GM21576 (cell line): ENCODE results near the gene FEM1C.

Experiments used
- ATAC-seq: cut with Tn5 transposase; IDR thresholded peaks from one replicate; pipeline ENCODE4 v1.9.1; 2021; ENCODE audit warnings: mild to moderate bottlenecking, moderate library complexity; ENCODE audit not compliant: unreplicated experiment

FEM1C gene

DNA sequence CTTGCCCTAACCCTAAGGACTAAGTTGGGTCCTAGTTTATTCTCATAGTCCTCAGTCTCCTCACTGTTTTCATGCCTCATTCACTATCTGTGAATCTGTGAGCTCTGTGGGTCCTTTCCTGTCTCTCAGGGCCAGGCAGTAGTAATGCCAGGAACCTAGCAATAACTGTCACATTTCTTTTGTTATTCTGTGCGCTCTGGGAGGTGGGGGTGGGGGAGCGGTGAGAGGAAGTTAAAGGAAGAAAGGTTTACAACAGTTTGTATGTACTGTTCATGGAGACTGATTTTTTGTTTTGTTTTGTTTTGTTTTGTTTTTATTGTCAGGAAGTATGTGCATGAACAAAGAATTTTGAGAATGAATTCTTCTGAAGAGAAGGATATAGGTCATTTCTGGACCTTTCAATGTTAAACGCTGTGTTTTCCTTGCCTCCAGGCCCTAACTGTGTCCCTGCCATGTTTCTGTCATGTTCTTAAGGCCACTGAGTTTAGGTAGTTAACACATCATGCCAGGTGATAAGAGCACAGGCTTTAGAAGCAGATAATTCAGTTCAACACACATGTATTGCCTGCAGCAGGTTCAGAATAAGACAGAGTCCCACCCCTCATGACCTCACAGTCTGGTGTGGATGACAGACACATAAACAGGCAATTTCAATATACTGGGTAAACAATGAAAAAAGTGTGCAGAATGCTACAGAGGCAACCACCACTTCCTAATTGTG lies 13.3 kb upstream of the FEM1C start:
- ATAC-seq: no peak

DNA sequence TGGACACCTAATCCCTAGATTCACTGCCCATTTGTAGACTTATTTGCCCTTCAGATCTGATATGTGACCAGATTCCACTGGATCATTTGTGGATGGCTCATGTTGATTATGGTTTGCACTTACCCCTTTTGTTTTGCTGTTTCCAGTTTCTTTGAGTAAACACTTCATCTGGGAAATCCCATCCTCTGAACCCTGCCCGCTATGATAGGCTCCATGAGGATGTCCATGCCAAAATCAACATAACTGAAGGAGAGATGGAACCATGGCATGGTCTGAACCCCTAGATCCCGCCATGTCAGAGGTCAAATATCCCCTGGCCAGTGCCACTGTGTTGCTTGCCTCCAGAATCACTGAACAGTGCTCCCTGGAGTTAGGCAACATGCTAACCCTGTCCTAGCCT lies 11.7 kb upstream of the FEM1C start:
- ATAC-seq: no peak

DNA sequence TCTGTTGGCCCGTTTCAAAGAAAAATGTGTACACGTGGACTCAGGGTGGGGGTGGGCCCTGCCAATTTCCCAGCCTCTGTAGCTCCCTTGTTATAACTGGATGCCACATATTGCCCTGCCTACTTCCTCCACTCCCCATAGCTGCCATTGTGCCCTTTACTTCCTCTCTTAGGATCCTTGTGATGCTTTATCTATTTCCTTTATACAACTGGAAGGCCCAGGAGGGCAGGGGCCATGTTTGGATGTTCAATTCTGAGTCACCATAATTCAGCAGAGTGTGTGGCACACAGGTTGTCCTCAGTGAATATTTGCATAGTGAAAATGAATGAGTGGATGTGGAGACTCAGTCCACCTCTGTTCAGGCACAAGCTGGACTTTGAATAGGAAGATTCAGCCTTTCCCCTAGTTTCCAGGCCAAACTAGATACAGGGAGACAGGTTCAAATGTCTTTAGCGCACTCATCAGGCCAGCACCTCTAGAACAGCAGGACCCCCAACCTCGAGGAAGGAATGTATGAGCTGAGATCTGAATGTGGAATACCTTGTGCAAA lies 10.6 kb upstream of the FEM1C start:
- no peak for ATAC-seq

DNA sequence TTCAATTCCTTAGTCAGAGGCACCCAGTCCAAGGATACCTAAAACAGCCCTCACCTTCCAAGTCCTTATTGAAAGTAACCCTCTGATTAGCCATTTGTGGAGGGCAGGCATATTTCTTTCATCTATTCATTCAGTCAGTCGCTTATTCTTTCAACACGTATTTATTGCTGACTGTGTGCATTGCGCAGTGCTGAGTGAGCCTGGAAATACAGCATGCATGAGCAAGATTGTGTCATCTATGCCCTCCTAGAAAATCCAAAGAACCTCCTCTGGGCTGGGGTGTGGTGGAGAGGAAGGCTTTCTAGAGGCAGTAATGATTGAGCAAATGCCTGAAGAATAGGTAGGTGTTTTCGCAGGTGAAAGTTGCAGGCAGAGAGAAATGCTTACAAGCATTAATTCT lies 8.5 kb upstream of the FEM1C start:
- ATAC-seq: no peak

DNA sequence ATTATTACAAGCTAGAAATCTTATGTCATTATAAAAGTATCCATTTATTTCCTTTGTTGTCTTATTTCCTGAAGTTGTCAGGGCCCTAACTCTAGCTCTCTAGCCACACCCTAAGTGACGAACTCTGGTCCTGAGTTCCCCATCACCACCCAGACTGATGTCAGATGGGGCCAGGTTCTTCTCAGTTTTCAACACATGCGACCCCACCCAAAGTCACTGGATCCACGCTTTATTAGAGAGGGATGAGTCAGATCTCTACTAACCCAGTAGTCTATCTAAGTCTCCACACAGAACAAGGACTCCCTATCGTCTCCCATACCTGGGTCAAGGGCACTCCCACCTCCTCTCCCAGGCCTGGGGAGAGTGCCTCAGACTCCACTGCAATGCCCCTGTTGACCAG lies 6.8 kb upstream of the FEM1C start:
- no peak for ATAC-seq

DNA sequence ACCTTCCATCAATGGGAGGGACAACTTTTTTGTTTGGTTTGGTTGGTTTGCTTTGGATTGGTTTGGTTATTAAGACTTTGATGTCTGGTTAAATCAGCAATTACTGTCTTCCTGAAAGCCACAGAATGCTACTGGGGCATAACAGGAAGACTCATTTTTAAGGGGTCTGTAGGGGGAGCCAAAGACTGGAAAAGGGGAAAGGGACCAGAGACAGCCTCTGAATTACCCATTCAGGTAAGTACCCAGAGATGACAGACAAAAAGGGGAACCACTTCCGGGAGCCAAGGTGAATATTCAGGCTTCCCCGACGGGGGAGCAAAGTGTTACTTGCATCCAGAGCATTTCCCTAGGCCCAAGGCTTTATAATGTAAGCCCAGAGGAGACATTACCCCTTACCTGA lies 4.6 kb upstream of the FEM1C start:
- ATAC-seq: no peak

DNA sequence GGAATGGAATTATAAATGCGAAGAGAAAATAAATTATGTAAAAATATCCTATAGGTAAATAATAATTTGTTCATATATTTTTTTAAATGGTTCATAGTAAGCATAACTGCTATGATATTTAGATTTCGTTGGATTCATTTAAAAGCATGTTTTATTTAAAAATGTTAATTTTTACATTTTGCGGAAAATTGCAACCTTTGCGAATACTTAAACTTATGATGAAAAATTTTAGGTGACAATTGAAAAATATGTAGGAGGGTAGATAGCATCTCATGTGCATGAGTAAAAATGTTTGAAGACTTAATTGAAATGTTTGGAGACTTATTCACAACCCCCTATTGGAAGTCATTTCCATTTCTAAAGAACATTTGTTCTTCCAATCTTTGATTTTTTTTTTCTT lies 4.1 kb upstream of the FEM1C start:
- no peak for ATAC-seq

DNA sequence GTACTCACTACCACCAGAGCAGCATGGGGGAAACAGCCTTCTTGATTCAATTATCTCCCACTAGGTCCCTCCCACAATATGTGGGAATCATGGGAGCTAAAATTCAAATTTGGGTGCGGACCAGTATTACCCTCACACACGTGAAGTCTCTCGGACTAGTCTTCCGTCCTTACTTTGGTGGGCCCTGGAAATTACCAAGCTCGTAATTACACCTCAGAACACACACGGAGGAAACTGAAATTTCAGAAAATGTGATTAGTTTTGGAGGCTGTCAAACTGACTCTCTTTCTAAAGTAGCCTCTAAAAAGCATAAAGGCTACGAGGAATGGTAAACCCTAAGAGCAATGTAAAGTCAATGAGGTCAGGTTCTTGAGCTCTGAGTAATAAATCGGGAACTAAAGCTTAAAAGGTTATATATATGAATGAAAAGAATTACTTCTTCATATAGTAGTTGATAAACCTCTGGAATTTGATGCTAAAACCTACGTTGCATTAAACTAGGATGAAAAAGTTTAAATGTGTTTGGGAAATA lies 842 bp upstream of the FEM1C start:
- ATAC-seq: no peak

DNA sequence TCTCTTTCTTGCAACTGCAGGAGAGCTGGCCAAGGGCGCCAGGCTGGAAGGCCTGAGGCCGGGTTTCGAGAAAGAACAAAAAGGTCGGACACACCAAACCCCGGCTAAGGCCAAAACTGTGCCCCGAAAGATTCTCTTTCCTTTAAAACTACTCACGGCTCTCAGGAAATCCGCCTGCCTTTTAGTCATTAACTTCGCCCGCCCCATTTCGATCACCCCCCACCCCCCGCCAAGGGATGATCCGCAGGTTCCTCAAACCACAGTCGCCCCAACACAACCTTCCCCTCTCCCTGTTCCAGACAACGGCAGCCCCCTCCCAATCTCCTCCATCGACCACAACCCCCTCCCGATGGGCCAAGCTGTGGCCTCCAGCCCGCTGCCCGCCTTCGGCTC lies 536 bp downstream of the FEM1C start:
- peak; percentile 3 for ATAC-seq

DNA sequence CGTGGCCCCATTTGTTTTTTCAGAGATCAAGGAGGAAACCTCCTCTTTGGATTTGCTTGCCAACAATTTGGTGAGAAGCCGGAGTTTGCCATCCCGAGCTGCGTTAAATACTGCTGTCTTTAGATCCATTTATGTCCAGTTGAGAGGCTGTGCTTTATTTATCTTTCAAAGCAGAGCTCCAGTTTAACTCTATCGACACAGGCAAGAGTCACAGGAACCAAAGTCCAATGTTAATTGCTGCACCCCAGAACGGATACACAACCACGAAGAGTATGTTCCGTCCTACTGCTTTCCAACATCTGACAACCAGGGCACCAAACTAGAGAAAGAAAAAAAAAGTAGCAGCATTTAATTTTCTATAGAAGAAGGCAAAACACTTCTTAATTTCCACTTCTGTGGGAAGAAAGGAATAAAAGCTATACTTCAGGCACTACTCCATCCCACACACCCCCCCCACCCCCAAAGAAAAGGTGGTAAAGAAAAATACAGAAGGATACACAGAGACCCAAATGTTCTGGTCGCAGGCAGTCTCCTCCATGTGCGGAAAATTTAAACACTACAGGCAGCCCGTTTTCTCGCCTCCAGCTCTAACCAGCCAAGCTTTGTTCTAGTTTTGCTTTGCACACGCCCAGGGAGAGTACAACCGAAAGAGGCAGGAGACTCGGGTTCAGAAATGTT lies 1.1 kb downstream of the FEM1C start:
- ATAC-seq: peak; percentile 25

DNA sequence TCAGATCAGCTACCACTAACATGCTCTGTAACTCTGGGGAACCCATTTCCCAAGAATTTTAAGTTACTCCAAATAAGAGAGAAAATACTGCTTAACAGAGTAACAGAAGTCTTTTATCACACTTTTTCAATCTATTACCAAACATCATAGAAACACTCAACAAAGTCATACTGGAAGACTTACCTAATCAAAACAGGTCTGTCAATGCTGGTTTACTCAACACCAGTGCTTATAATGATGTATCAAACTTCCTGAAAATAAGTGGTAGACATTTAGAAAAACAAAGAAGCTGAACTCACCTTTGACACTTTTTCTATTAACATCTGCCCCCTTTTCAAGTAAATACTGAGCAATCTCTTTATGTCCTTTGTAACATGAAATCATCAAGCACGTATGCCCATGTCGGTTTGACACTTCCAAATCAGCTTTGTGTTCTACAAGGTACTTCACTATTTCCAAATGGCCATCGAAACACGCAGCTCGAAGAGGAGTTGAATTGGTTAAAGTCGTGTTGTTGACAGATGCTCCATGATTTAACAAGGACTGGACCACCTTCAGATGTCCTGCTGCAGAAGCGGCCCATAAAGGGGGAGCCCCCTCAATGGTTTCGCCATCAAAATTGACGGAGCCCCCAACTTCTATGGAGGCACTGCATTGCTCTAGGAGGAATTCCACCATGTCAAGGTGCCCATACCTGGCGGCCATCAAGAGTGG lies 1.8 kb downstream of the FEM1C start:
- ATAC-seq: no peak

DNA sequence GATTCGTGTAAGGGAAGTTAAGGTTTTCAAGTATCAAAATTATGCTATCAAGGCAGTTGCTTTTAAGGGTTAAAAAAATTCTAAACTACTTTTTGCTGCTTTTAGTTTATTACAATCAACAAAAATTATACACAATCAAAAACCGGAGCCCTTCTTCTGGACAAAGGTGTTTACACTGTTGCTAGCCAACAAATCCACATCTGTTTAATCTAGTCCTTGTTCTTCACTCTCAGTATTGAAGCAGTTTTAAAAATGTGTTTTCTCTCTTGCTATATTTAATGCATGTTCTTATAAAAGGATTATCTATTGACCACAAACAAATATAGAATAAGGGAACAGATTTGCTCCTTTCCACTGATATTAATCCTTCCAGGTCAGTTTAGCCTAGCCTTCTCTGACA lies 2.5 kb downstream of the FEM1C start:
- no peak for ATAC-seq

DNA sequence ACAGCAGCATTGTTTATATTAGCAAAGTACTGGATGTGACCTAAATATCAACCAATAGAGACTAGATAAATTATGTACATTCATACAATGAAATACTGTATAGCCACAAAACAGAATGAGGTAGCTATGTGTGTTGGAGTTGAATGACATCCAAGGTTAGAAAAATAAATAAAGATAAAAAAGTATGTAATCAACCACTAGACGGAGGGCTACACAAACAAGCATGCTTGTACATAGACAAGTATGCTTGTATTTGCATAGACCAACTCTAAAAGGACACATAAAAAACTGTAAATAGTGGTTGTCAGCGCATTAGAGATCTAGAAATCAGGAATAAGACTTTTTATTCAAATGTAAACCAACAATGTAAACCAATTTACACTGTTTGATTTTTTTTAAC lies 3.0 kb downstream of the FEM1C start:
- ATAC-seq: no peak

DNA sequence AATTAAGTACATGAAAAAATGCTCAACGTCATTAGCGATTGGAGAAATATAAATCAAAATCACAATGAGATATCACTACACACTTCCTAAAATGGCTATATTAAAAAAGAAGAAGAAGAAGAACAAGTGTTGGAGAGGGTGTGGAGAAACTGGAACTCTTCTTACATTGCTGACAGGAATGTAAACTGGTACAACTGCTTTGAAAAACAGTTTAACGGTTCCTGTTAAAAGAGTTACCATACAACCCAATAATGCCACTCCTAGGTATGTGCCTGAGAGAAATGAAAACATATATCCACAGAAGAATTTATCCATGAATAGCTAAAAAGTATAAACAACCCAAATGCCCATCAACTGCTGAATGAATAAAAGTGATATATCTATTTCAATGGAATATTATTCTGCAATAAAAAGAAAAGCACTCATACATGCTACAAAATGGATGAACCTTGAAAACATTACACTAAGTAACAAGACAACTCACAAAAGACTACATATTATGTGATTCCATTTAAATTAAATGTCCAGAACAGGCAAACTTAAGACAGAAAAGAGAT lies 9.0 kb downstream of the FEM1C start:
- no peak for ATAC-seq

DNA sequence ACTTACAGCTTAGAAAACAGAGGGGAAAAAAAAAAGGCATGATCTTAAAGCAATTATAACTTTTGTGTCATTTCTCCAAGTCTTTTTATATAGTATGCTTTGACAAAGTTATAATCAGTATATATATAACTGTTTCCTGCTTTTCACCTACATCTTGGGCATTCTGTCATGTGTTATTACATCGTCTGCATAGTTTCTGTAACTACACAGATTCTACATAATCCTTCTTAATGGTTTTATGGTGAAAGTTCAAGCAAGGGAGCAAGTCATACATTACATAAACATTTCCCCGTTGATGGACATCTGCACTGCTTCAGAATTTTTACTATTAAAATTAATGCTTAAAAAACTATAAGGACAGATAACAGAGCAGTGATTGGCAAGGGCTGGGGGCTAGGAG lies 12.1 kb downstream of the FEM1C start:
- no peak for ATAC-seq

DNA sequence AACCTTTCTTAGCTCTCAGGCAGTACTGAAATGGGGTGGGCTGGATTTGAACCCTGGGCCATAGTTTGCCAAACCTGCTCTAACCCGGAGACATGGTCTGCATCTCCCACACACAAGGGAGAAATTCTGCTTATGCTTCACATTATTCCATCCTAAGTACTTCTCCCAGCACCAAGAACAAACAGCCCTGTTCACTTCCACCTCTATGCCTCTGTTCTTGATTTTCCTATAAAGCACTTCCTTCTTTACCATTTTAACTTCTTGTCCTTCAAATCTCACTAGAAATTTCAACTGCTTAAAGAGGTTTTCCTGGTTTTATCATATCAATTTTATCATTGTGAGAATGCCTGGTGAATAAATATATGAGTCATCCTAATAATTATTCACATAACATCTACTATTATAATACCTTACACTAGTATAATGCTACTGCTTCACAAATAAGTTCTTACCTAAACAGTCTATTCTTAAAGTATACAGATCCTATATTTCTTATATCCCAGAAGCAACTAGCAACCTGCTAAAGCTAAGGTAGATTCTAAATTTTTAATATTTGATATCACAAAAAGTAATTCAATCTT lies 12.7 kb downstream of the FEM1C start:
- ATAC-seq: no peak

DNA sequence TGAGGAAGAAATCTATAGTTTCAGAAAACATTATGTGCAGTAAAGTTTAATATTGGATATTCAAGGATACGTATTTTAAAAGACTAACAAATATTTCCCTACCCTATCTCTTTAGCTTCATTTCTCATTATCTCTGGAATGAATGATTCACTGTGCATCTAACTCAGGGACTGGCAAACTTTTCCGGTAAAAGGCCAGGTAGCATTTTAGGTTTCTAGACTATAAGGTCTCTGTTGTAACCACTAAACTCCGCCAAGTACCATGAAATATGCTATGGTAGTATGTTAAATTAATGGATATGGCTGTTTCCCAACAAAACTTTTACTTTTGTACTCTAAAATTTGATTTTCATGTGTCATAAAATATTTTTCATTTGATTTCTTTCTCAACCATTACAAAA lies 13.2 kb downstream of the FEM1C start:
- no peak for ATAC-seq

DNA sequence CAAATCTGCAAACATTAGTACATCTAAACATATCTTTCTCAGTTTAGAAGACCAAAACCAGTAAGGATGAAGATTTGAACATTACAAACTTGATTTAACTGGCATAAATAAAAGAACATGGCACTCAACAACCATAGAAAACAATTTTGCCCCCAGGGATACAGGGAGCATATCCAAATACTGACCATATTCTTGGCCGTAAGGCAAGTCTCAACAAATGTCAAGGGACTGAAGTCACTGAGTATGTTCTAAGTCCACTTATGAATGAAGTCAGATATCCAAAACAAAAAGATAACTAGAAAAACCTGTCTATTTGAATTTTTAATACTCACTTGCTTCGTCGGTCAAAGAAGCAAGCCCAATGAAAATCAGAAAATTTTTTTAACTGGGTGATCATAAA lies 14.1 kb downstream of the FEM1C start:
- ATAC-seq: no peak

DNA sequence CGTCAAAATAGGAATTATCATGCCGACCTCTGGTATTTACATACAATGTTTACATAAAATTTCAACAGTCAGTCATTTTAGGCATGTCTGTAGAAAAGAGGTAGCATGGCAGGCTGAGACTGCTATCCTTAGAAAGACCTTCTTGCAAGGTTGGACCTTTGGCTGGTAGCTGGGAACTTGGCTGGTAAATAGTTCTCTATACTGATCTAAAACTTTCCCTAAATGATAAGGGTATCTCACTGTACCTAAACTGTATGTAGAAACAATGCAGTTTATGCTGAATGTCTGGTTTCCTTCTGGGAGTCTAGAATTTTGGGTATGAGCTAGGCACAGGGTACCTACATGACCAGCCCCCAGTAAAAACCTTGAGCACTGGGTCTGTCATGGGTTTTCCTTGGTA lies 18.0 kb downstream of the FEM1C start:
- ATAC-seq: no peak

DNA sequence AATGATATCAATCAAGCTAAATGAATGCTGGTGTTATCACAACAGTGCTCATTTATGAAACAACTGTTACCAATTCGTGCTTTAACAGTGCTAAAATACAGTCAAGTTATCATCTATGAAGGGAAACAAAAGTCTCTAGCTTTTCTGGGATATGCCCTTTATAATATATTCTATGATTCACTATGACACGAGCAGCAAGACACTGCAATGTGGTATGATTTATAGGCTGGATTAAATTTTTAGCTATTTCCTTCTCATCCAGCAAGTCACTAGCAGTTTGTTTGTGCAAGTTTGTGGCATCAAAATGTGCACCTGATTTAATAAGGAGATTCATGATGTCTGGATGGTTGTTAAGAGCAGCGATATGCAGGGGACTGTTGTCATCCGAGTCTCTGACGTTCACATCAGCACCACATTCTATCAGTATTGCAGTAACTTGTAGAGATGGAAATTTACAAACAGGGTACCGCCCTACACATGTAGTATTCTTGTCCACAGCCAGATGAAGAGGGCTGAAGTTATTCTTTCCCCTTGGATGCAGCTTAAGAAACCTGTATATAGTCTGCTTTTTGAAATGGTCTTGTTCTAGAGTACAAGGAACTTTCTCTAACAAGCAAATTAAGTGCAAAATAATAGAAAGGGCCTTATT lies 20.3 kb downstream of the FEM1C start:
- ATAC-seq: no peak
